T-helper 2 cell treated with Interferon-gamma antibody and Interleukin-4, amounts not matched to agents 5 μg/mL and 100 μg/mL, for 36 hours (primary cell): ENCODE data around the gene AMY1A.
"Not testable (repeated sequence)": the region's sequence is repeated elsewhere in the genome, so short reads cannot be mapped to it uniquely, and the experiment has no call there.

ENCODE experiments used
- DNase-seq: peaks from one replicate; pipeline ENCODE4 v3.0.0; 2021; ENCODE audit warnings: low spot score
- H3K27ac Mint-ChIP-seq: one replicate; pipeline ENCODE4 v1.8.0; 2021; ENCODE audit warnings: mild to moderate bottlenecking, mixed read lengths
- H3K27me3 Mint-ChIP-seq: one replicate; pipeline ENCODE4 v1.8.0; 2021; ENCODE audit warnings: low read depth, mixed read lengths
- H3K36me3 Mint-ChIP-seq: one replicate; pipeline ENCODE4 v1.8.0; 2021; ENCODE audit warnings: low read depth, mixed read lengths
- H3K4me1 Mint-ChIP-seq: one replicate; pipeline ENCODE4 v1.8.0; 2021; ENCODE audit warnings: low read depth, mixed read lengths
- H3K4me3 Mint-ChIP-seq: one replicate; pipeline ENCODE4 v1.8.0; 2022; ENCODE audit warnings: mild to moderate bottlenecking, moderate library complexity, mixed read lengths
- H3K9me3 Mint-ChIP-seq: one replicate; pipeline ENCODE4 v1.8.0; 2021; ENCODE audit warnings: mixed read lengths

The AMY1A gene

DNA sequence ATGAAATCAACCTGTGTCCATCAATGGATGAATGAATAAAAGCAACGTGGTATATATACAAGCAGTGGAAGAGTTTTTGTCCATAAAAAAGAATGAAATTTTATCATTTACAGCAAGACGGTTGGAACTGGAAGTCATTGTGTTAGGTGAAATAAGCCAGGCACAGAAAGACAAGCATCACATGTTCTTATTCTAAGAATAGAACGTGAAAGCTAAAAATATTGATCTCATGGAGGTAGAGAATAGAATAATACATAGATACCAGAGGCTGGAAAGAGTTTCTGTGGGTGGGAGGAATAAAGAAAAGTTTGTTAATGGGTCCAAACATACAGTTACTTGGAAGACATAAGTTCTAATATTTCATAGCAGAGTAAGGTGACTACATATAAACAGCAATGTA lies 54.8 kb downstream of the AMY1A start:
- H3K27ac Mint-ChIP-seq, H3K4me3 Mint-ChIP-seq, DNase-seq, H3K4me1 Mint-ChIP-seq, H3K36me3 Mint-ChIP-seq, H3K9me3 Mint-ChIP-seq, H3K27me3 Mint-ChIP-seq: not testable (repeated sequence)
